ENCODE measurements around the gene SPC25.
"Not testable (repeated sequence)": the region's sequence is repeated elsewhere in the genome, so short reads cannot be mapped to it uniquely, and the experiment has no call there.

Gene SPC25

GRCh38 chr2:168890006-168890782 is at the start of gene SPC25:
SPC25 (minus strand) TSS chr2:168890430; CDS start chr2:168889519, 911 bp downstream.
- DNase-seq = peak; percentile 93

- DNase-seq = no peak
Measured at GRCh38 chr2:168939918-168940317, 49.7 kb upstream of the SPC25 start.

GRCh38 chr2:168939061-168939460 is 48.8 kb upstream of the SPC25 start:
- no peak for DNase-seq

- no peak for DNase-seq
Measured at GRCh38 chr2:168935810-168936581, 45.8 kb upstream of the SPC25 start.

GRCh38 chr2:168934826-168935225 is 44.6 kb upstream of the SPC25 start:
- no peak for DNase-seq

- DNase-seq = not testable (repeated sequence)
Measured at GRCh38 chr2:168932174-168932573, 41.9 kb upstream of the SPC25 start.

- DNase-seq = no peak
Measured at GRCh38 chr2:168930242-168930641, 40.0 kb upstream of the SPC25 start.

GRCh38 chr2:168929031-168929430 is 38.8 kb upstream of the SPC25 start:
- no peak for DNase-seq

GRCh38 chr2:168928113-168928831 is 38.0 kb upstream of the SPC25 start:
- DNase-seq = peak; percentile 25

- DNase-seq = no peak
Measured at GRCh38 chr2:168926621-168927386, 36.6 kb upstream of the SPC25 start.

- DNase-seq = peak; percentile 40
Measured at GRCh38 chr2:168920504-168921157, 30.4 kb upstream of the SPC25 start.

- DNase-seq = no peak
Measured at GRCh38 chr2:168916331-168916675, 26.1 kb upstream of the SPC25 start.

- DNase-seq = no peak
Measured at GRCh38 chr2:168915441-168916330, 25.5 kb upstream of the SPC25 start.

GRCh38 chr2:168913495-168913894 is 23.3 kb upstream of the SPC25 start:
- no peak for DNase-seq

- DNase-seq = no peak
Measured at GRCh38 chr2:168912901-168913369, 22.7 kb upstream of the SPC25 start.

- DNase-seq = no peak
Measured at GRCh38 chr2:168912466-168912865, 22.2 kb upstream of the SPC25 start.

- no peak for DNase-seq
Measured at GRCh38 chr2:168910330-168910729, 20.1 kb upstream of the SPC25 start.

GRCh38 chr2:168907940-168908662 is 17.9 kb upstream of the SPC25 start:
- DNase-seq = no peak

- no peak for DNase-seq
Measured at GRCh38 chr2:168904358-168904757, 14.1 kb upstream of the SPC25 start.

GRCh38 chr2:168903888-168904287 is 13.7 kb upstream of the SPC25 start:
- no peak for DNase-seq

All from NCI-H1436 (cell line).